WTC11 (cell line): ENCODE measurements around the gene MAPK14. TPM values are rescaled to one million over a fixed set of nuclear protein-coding genes. Genes with fewer than 3 reads are reported as not detected.

Source experiments
- ATAC-seq: fragments of 200-7000 bp; cut with Tn5 transposase; 2 replicates; pipeline ENCODE4 v1.10.0; 2021; ENCODE audit warnings: mild to moderate bottlenecking, moderate library complexity
- CTCF ChIA-PET: fragments of 300-600 bp; sonication (Branson Sonifier 250); formaldehyde crosslinking; loops from one replicate; lab custom pipeline; 2021; ENCODE audit warnings: antibody characterized with exemption; lab: Charles Lee
- POLR2A ChIA-PET: fragments of 350-600 bp; sonication (Branson Sonifier 250); formaldehyde crosslinking; loops from one replicate; lab custom pipeline; 2021; ENCODE audit warnings: antibody characterized with exemption; lab: Charles Lee
- DNase-seq: peaks from one replicate; pipeline ENCODE4 v3.0.0; 2021; ENCODE audit warnings: low spot score
- H3K27ac Mint-ChIP-seq: 2 replicates; pipeline ENCODE4 v1.8.0; 2021; ENCODE audit warnings: mixed read lengths
- H3K27me3 Mint-ChIP-seq: 2 replicates; pipeline ENCODE4 v1.8.0; 2021; ENCODE audit warnings: low read depth, mild to moderate bottlenecking, moderate library complexity, mixed read lengths
- H3K36me3 Mint-ChIP-seq: 2 replicates; pipeline ENCODE4 v1.8.0; 2021; ENCODE audit warnings: mixed read lengths
- H3K4me1 Mint-ChIP-seq: 2 replicates; pipeline ENCODE4 v1.8.0; 2022; ENCODE audit warnings: mixed read lengths
- H3K4me3 Mint-ChIP-seq: 2 replicates; pipeline ENCODE4 v1.8.0; 2021; ENCODE audit warnings: mild to moderate bottlenecking, moderate library complexity, mixed read lengths
- H3K9me3 Mint-ChIP-seq: 2 replicates; pipeline ENCODE4 v1.8.0; 2021; ENCODE audit warnings: mixed read lengths
- ATF1 ChIP-seq: sonication (generic); formaldehyde crosslinking; IDR thresholded peaks from 2 replicates; pipeline ENCODE4 v1.8.1; 2023; ENCODE audit warnings: mild to moderate bottlenecking, moderate library complexity, missing genetic modification reagents
- ATF2 ChIP-seq: sonication (generic); formaldehyde crosslinking; IDR thresholded peaks from 2 replicates; pipeline ENCODE4 v1.8.1; 2022; ENCODE audit warnings: low read depth, missing genetic modification reagents, borderline replicate concordance
- CDX4 ChIP-seq: fragments of 250-450 bp; sonication (Bioruptor Pico); IDR thresholded peaks from 2 replicates; pipeline ENCODE4 v1.9.0; 2021; ENCODE audit warnings: moderate library complexity, mild to moderate bottlenecking, inconsistent platforms, borderline replicate concordance
- E2F1 ChIP-seq: sonication (generic); formaldehyde crosslinking; IDR thresholded peaks from 2 replicates; pipeline ENCODE4 v1.8.0; 2022; ENCODE audit warnings: mild to moderate bottlenecking, missing genetic modification reagents
- E2F5 ChIP-seq: sonication (generic); formaldehyde crosslinking; IDR thresholded peaks from 2 replicates; pipeline ENCODE4 v1.8.1; 2022; ENCODE audit warnings: mild to moderate bottlenecking, moderate library complexity, missing genetic modification reagents
- ETV6 ChIP-seq: sonication (generic); formaldehyde crosslinking; IDR thresholded peaks from 2 replicates; pipeline ENCODE4 v1.8.1; 2022; ENCODE audit warnings: mild to moderate bottlenecking, missing genetic modification reagents
- FOXJ3 ChIP-seq: sonication (generic); formaldehyde crosslinking; IDR thresholded peaks from 2 replicates; pipeline ENCODE4 v1.9.0; 2021; ENCODE audit warnings: missing genetic modification reagents, mild to moderate bottlenecking, borderline replicate concordance
- FOXP1 ChIP-seq: sonication (generic); formaldehyde crosslinking; IDR thresholded peaks from 2 replicates; pipeline ENCODE4 v1.8.0; 2022; ENCODE audit warnings: missing genetic modification reagents, mild to moderate bottlenecking, moderate library complexity, borderline replicate concordance
- GRHL2 ChIP-seq: fragments of 250-450 bp; sonication (Bioruptor Pico); IDR thresholded peaks from 2 replicates; pipeline ENCODE4 v1.8.0; 2022; ENCODE audit warnings: mild to moderate bottlenecking, moderate library complexity; ENCODE audit not compliant: insufficient replicate concordance, severe bottlenecking
- HMGA2 ChIP-seq: fragments of 250-450 bp; sonication (Bioruptor Pico); IDR thresholded peaks from 2 replicates; pipeline ENCODE4 v1.4.0; 2021; ENCODE audit warnings: mild to moderate bottlenecking, moderate library complexity
- JAZF1 ChIP-seq: fragments of 250-450 bp; sonication (Bioruptor Pico); IDR thresholded peaks from 2 replicates; pipeline ENCODE4 v1.9.0; 2021; ENCODE audit warnings: moderate library complexity, mild to moderate bottlenecking, inconsistent platforms
- JUN ChIP-seq: sonication (generic); formaldehyde crosslinking; IDR thresholded peaks from 2 replicates; pipeline ENCODE4 v1.8.0; 2023; ENCODE audit warnings: mild to moderate bottlenecking, missing genetic modification reagents
- MLX ChIP-seq: sonication (generic); formaldehyde crosslinking; IDR thresholded peaks from 2 replicates; pipeline ENCODE4 v1.8.1; 2023; ENCODE audit warnings: mild to moderate bottlenecking, missing genetic modification reagents, moderate library complexity
- MXD4 ChIP-seq: fragments of 250-450 bp; sonication (Bioruptor Pico); IDR thresholded peaks from 2 replicates; pipeline ENCODE4 v1.8.0; 2021; ENCODE audit warnings: mild to moderate bottlenecking, moderate library complexity, borderline replicate concordance
- NR3C1 ChIP-seq: sonication (generic); formaldehyde crosslinking; conservative IDR thresholded peaks from 2 replicates; pipeline ENCODE4 v1.8.1; 2023; ENCODE audit warnings: low read depth, mild to moderate bottlenecking, missing genetic modification reagents
- PREB ChIP-seq: sonication (generic); formaldehyde crosslinking; IDR thresholded peaks from 2 replicates; pipeline ENCODE4 v1.8.1; 2022; ENCODE audit warnings: mild to moderate bottlenecking, missing genetic modification reagents, moderate library complexity, borderline replicate concordance
- RORB ChIP-seq: fragments of 250-450 bp; sonication (Bioruptor Pico); IDR thresholded peaks from 2 replicates; pipeline ENCODE4 v1.9.0; 2021; ENCODE audit warnings: mild to moderate bottlenecking
- SOX15 ChIP-seq: fragments of 250-450 bp; sonication (Bioruptor Pico); IDR thresholded peaks from 2 replicates; pipeline ENCODE4 v1.9.0; 2021; ENCODE audit warnings: mild to moderate bottlenecking
- ZMAT4 ChIP-seq: fragments of 250-450 bp; sonication (Bioruptor Pico); IDR thresholded peaks from 2 replicates; pipeline ENCODE4 v1.9.0; 2021; ENCODE audit warnings: mild to moderate bottlenecking
- ZNF532 ChIP-seq: fragments of 250-450 bp; sonication (Bioruptor Pico); IDR thresholded peaks from 2 replicates; pipeline ENCODE4 v1.9.0; 2021; ENCODE audit warnings: mild to moderate bottlenecking, borderline replicate concordance
- ZNF671 ChIP-seq: fragments of 250-450 bp; sonication (Bioruptor Pico); IDR thresholded peaks from 2 replicates; pipeline ENCODE4 v1.8.0; 2021; ENCODE audit warnings: mild to moderate bottlenecking
- total RNA-seq: library from RNA; stranded (reverse); gene quantifications from 3 replicates; pipeline ENCODE4 v1.2.3, GENCODE V29; 2021

MAPK14 gene
- total RNA-seq, 1 experiment from 2014 or later, result 34.0 TPM

GRCh38 chr6:36111526-36111925, 83.9 kb downstream of the MAPK14 start:
- H3K36me3 Mint-ChIP-seq, result peaks cover 14% of the 10 kb centered on the region; the same call in 1 of the 2 replicates
- no peaks in the 10 kb centered on the region for H3K27me3 Mint-ChIP-seq
- H3K4me1 Mint-ChIP-seq, result peaks cover 18% of the 10 kb centered on the region
- H3K9me3 Mint-ChIP-seq, result no peaks in the 10 kb centered on the region
- ChIA-PET POLR2A (no interaction called here), CTCF (interaction anchor here (0.9 kb wide), 2 partner anchors 9 to 28 kb away, joined by 3 to 4 read pairs; no protein-coding TSS in a partner anchor)
- DNase-seq (no peak), ATAC-seq (no peak)
- no peak for TF ChIP-seq JAZF1 (CRISPR knock-in tag)
- TF ChIP-seq HMGA2, result no peak
- no peak for TF ChIP-seq ETV6 (CRISPR knock-in tag)
- no peak for TF ChIP-seq ZNF671 (CRISPR knock-in tag)
- no peak for TF ChIP-seq FOXP1 (CRISPR knock-in tag)
- H3K4me3 Mint-ChIP-seq, result no peak overlapping the region
- H3K27ac Mint-ChIP-seq, result no peak overlapping the region

GRCh38 chr6:36113049-36113448, 85.4 kb downstream of the MAPK14 start:
- ATAC-seq (no peak), DNase-seq (no peak)
- no peak overlapping the region for H3K4me3 Mint-ChIP-seq
- H3K4me1 Mint-ChIP-seq, result peaks cover 21% of the 10 kb centered on the region
- POLR2A ChIA-PET, result no interaction called here
- CTCF ChIA-PET, result interaction anchor here (0.8 kb wide), 1 partner anchor 11 kb away, joined by 3 read pairs; no protein-coding TSS in a partner anchor
- TF ChIP-seq MXD4 (CRISPR knock-in tag) (no peak), RORB (CRISPR knock-in tag) (no peak), ZMAT4 (no peak), E2F5 (CRISPR knock-in tag) (no peak)
- peaks cover 11% of the 10 kb centered on the region; the same call in 1 of the 2 replicates for H3K36me3 Mint-ChIP-seq
- H3K27me3 Mint-ChIP-seq, result no peaks in the 10 kb centered on the region
- H3K27ac Mint-ChIP-seq, result no peak overlapping the region
- no peaks in the 10 kb centered on the region for H3K9me3 Mint-ChIP-seq

GRCh38 chr6:36113703-36114102, 86.1 kb downstream of the MAPK14 start:
- DNase-seq, result no peak
- ATAC-seq, result no peak; the same call in 1 of the 2 replicates
- H3K4me1 Mint-ChIP-seq, result peaks cover 21% of the 10 kb centered on the region
- POLR2A ChIA-PET, result no interaction called here
- H3K9me3 Mint-ChIP-seq, result no peaks in the 10 kb centered on the region
- CTCF ChIA-PET, result interaction anchor here (0.8 kb wide), 1 partner anchor 10 kb away, joined by 3 read pairs; no protein-coding TSS in a partner anchor
- peaks cover 4% of the 10 kb centered on the region; the same call in 1 of the 2 replicates for H3K36me3 Mint-ChIP-seq
- H3K4me3 Mint-ChIP-seq, result no peak overlapping the region
- TF ChIP-seq SOX15 (CRISPR knock-in tag) (no peak), ZNF532 (no peak), ETV6 (CRISPR knock-in tag) (no peak), E2F1 (CRISPR knock-in tag) (no peak), MXD4 (CRISPR knock-in tag) (no peak), NR3C1 (CRISPR knock-in tag) (no peak), PREB (CRISPR knock-in tag) (no peak), ATF2 (CRISPR knock-in tag) (no peak), JUN (CRISPR knock-in tag) (no peak), FOXJ3 (CRISPR knock-in tag) (no peak), GRHL2 (CRISPR knock-in tag) (no peak), HMGA2 (no peak), ATF1 (CRISPR knock-in tag) (no peak), CDX4 (CRISPR knock-in tag) (no peak), MLX (CRISPR knock-in tag) (no peak)
- H3K27ac Mint-ChIP-seq, result no peak overlapping the region
- H3K27me3 Mint-ChIP-seq, result no peaks in the 10 kb centered on the region
